ENCODE measurements around the gene TMF1.

Gene TMF1

GRCh38 chr3:68972358-68972979 is 79.7 kb downstream of the TMF1 start:
- no peak for DNase-seq
